ENCODE results near the gene LILRB2.
"Not testable (repeated sequence)": the region's sequence is repeated elsewhere in the genome, so short reads cannot be mapped to it uniquely, and the experiment has no call there.

LILRB2 gene

DNA sequence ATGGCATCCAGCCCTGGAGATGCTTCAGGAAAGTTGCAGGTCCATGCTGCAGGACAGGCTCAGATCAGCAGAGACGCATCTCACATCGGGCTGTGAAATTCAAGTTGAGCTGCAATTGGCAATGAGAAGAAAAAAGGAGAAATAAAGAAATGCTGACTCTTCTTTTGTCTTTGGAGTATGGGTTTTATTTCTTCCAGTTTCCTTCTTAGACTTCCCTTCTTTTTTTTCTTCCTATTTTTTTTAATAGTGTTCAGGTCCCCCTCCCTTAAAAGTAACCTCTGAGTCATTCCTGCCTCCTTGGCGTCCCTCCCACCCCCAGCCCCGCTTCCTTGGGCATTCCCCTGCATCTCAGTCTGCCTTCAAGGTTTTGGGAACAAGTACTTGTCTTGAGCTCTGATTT, 9.3 kb downstream of the LILRB2 start:
- DNase-seq (ENCODE audit: low spot score) = not testable (repeated sequence)

- DNase-seq (ENCODE audit: low spot score) = no peak
These were observed 9.8 kb downstream of the LILRB2 start for GRCh38 chr19:54271106-54271505.

DNA sequence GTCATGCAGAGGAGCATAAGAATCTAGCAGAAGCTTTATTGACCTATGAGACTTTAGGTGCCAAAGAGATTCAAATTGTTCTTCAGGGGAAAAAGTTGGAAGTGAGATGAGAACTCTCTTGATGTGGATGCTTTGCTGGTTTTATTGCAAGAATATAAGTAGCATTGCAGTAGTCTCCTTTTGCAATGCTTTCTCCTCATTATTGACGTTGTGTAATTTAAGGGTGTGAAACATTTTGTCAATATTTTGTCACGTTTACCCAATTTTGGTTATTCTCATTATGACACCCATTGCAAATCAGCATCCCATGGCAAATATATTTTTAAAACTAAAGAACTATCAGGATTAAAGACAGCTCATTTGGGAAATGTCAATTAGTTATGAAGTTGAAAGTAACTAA, 12.0 kb downstream of the LILRB2 start:
- no peak for DNase-seq (ENCODE audit: low spot score)

DNA sequence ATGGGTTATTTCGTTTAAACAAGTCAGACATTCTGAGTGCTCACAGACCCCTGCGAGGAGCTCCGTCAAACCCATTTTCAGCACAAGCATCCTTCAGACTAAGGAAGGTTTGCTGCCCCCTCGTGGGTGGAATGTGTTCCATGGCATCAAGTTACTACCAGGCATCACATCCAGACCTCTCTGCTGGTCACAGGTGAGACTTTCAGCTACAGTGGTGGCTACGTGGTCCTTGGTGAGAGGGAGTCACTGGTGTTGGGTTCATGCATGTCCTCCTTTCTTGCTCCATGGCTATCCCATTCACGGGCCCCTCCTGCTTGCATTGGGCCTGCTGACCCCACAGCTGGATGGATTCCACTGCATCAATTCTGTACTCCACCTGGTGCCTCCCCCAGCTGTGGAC, 14.8 kb downstream of the LILRB2 start:
- peak; percentile 83 for DNase-seq (ENCODE audit: low spot score)

GRCh38 chr19:54262470-54262869, 18.4 kb downstream of the LILRB2 start:
- DNase-seq (ENCODE audit: low spot score) = no peak

GRCh38 chr19:54262066-54262465, 18.8 kb downstream of the LILRB2 start:
- no peak for DNase-seq (ENCODE audit: low spot score)

DNA sequence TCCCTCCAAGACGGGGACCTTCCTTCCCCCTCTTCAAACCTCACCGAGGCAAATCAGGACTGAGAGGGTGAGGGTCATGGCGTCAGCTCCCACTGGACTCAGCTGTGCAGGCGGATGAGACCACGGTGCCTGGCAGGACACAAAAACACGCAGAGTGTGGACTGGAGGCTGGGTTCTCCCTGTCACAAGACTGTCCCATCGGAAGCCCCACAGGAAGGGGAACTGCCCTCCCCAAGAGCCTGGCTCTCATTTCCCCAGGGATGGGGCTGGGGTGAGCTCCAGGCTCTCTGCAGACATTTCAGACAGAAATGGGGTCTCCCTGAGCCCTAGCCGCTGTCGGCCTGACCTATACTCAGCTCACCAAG, 23.8 kb downstream of the LILRB2 start, which contains the start of gene LILRB5:
Gene LILRB5, minus strand, starts transcription at position 158 of the 365 bp plus-strand sequence. Its CDS starts 80 bp downstream, at position 78.
- no peak for DNase-seq (ENCODE audit: low spot score)

GRCh38 chr19:54256250-54257115, 24.4 kb downstream of the LILRB2 start:
- DNase-seq (ENCODE audit: low spot score) = no peak

GRCh38 chr19:54255105-54255775, 25.7 kb downstream of the LILRB2 start:
- DNase-seq (ENCODE audit: low spot score) = no peak

DNA sequence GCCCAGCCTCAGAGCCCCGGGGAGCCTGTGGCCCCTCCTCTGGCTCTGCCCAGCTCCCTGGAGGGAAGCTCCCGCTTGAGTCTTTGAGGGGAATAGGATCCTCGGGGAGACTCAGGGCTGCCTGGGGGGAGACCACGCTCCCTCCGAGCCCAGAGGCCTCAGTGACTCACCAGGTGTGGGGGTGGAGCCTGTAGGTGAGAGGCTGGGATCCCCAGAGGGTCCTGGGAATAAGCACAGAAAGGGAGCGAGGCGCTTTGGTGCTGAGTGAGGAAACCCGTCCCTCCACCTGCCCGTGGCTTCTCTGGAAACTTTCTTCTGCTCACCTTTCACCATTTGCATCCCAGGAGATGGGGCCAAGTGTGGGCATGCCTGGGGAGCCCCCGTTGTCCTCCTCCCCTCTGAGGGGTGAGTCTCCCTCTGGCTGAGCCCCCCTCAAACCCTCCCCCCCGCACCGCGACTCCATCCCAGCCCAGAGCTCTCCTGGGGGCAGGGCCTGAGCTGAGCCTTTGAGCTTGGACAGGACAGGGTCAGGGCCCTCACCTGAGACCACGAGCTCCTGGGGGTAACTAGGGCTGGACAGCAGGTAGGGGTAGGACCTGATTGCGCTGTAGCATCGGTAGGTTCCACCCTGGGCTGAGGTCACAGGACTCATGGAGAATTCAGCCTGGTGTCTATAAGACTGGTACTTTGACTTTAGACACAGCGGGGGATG, 26.6 kb downstream of the LILRB2 start:
- peak; percentile 45 for DNase-seq (ENCODE audit: low spot score)

GRCh38 chr19:54253331-54254194, 27.3 kb downstream of the LILRB2 start:
- no peak for DNase-seq (ENCODE audit: low spot score)

DNA sequence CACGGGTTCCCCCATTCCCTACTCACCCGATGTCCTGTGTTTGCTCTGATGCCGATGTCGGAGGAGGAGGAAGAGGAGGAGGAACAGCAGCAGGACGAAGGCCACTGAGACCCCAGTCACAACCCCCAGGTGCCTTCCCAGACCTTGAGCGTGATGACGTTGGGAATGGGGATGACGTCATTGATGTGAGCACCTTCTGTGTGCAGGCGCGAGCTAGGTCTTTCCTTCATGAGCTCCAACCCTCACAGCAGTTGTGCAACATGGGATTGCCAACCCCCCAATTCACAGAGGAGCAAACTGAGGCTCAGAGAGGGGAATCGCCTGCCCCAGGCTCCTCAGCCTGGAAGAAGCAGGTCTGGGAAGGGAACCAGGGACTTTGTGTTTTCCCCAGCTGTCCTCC, 28.1 kb downstream of the LILRB2 start:
- DNase-seq (ENCODE audit: low spot score) = no peak

- no peak for DNase-seq (ENCODE audit: low spot score)
These were observed 28.7 kb downstream of the LILRB2 start for GRCh38 chr19:54252243-54252642.

DNA sequence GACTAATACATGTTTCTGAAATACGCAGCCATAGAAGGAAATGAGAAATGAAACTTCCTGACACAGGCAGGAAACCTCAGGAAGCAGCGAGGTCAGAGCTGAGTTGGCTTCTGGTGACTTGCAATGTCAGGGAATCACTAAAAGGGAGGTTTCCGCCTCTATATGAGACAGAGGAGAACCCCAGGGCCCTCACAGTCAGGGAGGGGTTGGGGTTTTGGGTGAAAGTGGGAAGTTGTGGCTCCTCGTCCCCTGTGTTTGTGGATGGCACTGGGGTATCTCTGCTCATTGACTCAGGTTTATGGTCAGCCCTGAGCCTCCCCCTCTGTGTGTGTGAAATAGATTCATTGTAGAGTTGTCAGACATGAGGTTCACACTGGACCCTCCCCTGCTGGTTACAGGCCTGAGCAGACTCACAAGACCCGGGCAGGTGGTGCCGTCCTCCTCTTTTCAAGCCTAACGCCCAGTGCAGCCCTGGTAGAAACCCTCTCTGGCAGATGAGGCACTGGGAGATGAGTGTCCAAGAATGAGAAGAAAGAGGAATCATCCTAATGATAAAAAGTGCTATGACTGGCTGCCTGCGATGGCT, 32.8 kb downstream of the LILRB2 start:
- DNase-seq (ENCODE audit: low spot score) = no peak

GRCh38 chr19:54247106-54247930, 33.6 kb downstream of the LILRB2 start:
- DNase-seq (ENCODE audit: low spot score) = no peak

DNA sequence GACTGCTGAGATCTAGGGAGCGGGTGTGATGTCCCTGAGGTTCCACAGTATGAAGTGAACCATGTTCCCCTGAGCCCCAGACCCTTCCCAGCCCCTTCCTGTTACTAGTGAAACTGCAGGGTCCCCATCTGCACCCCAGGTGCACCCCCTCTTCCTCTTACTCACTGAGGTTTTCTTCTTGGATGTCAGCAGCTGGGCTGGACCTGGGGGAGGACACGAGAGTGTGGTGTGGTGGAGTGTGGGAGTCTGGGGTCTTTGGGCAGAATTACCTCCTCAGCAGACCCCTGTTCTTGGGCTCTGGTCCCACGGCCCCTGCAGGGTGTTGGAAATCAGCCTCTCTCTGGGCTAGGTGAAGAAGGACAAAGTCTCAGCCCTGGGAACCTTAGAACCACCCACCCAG, 35.0 kb downstream of the LILRB2 start:
- DNase-seq (ENCODE audit: low spot score) = no peak

GRCh38 chr19:54243809-54244208, 37.1 kb downstream of the LILRB2 start:
- DNase-seq (ENCODE audit: low spot score) = not testable (repeated sequence)

- DNase-seq (ENCODE audit: low spot score) = not testable (repeated sequence)
These were observed 38.3 kb downstream of the LILRB2 start, which contains the start of gene LILRA6 for GRCh38 chr19:54242646-54243045. LILRA6 (minus strand) TSS chr19:54242790.

DNA sequence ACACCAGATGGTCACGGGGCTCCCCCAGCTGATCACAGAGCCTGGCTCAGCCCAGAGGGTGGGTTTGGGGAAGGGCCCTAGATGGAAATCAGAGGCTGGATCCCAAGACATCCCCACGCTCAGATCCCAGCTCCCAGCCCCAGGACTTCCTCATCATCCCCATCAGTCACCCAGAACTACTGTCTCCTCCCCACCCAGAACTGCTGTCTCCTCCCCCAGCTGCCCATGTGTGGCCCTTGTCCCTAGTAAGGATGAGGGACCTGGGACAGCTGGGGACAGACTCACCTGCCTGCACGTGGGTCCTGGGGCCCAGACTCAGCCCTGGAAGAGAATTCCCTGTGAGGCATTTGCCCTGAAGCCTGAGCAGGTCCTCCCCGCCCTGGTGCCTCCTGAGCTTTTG, 38.7 kb downstream of the LILRB2 start:
- not testable (repeated sequence) for DNase-seq (ENCODE audit: low spot score)
